SU-DHL-6 (cell line): ENCODE data around the gene FABP7.

Source experiments
- EZH2phosphoT487 ChIP-seq: fragments of 200-600 bp; sonication (generic), shearing (Covaris generic); conservative IDR thresholded peaks from 2 replicates; pipeline ENCODE4 v1.6.1; 2018; ENCODE audit warnings: mild to moderate bottlenecking, antibody characterized with exemption, low read length, moderate library complexity, mixed read lengths
- TF ChIP-seq, protein P1 (sequence below): fragments of 200-600 bp; sonication (generic); IDR thresholded peaks from one replicate; pipeline ENCODE4 v1.5.1; 2017; ENCODE audit warnings: antibody characterized with exemption, mild to moderate bottlenecking, low read length, moderate library complexity; ENCODE audit not compliant: insufficient read depth, poor library complexity, severe bottlenecking

- TF ChIP-seq, protein P1, sequence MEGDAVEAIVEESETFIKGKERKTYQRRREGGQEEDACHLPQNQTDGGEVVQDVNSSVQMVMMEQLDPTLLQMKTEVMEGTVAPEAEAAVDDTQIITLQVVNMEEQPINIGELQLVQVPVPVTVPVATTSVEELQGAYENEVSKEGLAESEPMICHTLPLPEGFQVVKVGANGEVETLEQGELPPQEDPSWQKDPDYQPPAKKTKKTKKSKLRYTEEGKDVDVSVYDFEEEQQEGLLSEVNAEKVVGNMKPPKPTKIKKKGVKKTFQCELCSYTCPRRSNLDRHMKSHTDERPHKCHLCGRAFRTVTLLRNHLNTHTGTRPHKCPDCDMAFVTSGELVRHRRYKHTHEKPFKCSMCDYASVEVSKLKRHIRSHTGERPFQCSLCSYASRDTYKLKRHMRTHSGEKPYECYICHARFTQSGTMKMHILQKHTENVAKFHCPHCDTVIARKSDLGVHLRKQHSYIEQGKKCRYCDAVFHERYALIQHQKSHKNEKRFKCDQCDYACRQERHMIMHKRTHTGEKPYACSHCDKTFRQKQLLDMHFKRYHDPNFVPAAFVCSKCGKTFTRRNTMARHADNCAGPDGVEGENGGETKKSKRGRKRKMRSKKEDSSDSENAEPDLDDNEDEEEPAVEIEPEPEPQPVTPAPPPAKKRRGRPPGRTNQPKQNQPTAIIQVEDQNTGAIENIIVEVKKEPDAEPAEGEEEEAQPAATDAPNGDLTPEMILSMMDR = no peak
- TF ChIP-seq EZH2phosphoT487 = no peak
These were observed 31.9 kb upstream of the FABP7 start for GRCh38 chr6:122747573-122747972.
